Measurements from ENCODE around the gene HEXD.

DNA sequence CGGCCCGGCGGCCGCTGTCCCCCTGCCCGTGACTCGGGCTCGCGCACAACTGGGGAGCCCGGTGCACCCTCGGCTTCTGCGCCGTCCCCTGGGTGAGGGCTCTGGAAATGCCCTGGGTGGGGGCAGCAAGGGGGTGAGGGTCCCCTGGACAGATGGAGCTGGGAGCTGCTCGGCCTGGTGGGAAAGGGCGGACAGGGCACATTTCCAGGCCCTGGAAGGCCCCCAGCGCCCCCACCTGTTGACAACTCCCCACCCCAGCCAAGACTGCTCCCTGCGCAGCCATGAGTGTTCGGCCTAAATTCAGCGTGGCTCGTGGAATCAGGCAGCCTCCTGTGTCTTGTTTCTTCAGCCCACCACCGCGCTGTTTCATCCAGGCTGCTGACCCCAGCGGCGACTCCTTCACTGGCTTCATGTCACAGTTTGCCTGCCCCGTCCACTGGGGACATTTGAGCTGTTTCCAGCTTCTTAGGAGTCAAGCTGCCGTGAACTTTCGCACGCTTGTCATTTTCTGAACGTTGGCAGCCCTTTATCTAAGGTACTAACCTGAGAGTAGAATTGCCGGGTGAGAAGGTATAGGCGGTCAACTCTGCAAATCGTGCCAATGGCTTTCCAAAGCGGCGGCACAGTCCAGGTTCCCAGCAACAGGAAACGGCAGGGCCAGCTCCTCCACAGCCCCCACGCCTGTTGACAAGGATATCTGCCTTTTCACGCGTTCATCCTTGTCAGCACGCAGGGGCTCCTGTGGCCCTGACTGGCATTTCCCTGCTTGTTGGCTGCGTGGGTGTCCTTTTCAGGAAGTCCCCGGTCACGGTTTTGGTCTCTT lies 45.7 kb upstream of the HEXD start:
- TF ChIP-seq, protein P1, sequence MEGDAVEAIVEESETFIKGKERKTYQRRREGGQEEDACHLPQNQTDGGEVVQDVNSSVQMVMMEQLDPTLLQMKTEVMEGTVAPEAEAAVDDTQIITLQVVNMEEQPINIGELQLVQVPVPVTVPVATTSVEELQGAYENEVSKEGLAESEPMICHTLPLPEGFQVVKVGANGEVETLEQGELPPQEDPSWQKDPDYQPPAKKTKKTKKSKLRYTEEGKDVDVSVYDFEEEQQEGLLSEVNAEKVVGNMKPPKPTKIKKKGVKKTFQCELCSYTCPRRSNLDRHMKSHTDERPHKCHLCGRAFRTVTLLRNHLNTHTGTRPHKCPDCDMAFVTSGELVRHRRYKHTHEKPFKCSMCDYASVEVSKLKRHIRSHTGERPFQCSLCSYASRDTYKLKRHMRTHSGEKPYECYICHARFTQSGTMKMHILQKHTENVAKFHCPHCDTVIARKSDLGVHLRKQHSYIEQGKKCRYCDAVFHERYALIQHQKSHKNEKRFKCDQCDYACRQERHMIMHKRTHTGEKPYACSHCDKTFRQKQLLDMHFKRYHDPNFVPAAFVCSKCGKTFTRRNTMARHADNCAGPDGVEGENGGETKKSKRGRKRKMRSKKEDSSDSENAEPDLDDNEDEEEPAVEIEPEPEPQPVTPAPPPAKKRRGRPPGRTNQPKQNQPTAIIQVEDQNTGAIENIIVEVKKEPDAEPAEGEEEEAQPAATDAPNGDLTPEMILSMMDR (conservative IDR thresholded peaks at IDR 0.05; ENCODE audit: low read length): no peak
- no peak for TF ChIP-seq EZH2phosphoT487 (IDR thresholded peaks at IDR 0.05; ENCODE audit: borderline replicate concordance, low read depth, low read length)
